HepG2 (cell line): ENCODE results near the gene TOMM6. TPM values are rescaled to one million over a fixed set of nuclear protein-coding genes. Genes with fewer than 3 reads are reported as not detected.

Source experiments
- AGO1 ChIP-seq: fragments of 200-400 bp; formaldehyde crosslinking; IDR thresholded peaks from 2 replicates; pipeline ENCODE4 v1.6.1; 2017; ENCODE audit warnings: mild to moderate bottlenecking, low read depth, low read length, moderate library complexity; ENCODE audit not compliant: poor library complexity, severe bottlenecking
- DBP ChIP-seq: sonication (generic); formaldehyde crosslinking; IDR thresholded peaks from 2 replicates; pipeline ENCODE4 v1.4.0; 2020; ENCODE audit warnings: missing genetic modification reagents; ENCODE audit errors: not compliant biosample characterization
- ETV6 ChIP-seq: sonication (generic); formaldehyde crosslinking; conservative IDR thresholded peaks from 2 replicates; pipeline ENCODE4 v1.4.0; 2020; ENCODE audit warnings: missing genetic modification reagents
- FOXA3 ChIP-seq: IDR thresholded peaks from 2 replicates; pipeline ENCODE4 v1.6.1; 2016; ENCODE audit warnings: missing genetic modification reagents, missing compliant biosample characterization
- JUND ChIP-seq: sonication (generic); formaldehyde crosslinking; IDR thresholded peaks from 2 replicates; pipeline ENCODE4 v1.8.0; 2022; ENCODE audit warnings: mild to moderate bottlenecking, missing genetic modification reagents
- NCOA1 ChIP-seq: sonication (generic); formaldehyde crosslinking; IDR thresholded peaks from 2 replicates; pipeline ENCODE4 v1.9.0; 2021; ENCODE audit warnings: missing genetic modification reagents
- RCOR2 ChIP-seq: IDR thresholded peaks from 2 replicates; pipeline ENCODE4 v1.6.1; 2016; ENCODE audit warnings: missing biosample characterization, missing genetic modification reagents
- SNAI1 ChIP-seq: sonication (generic); formaldehyde crosslinking; IDR thresholded peaks from 2 replicates; pipeline ENCODE4 v1.5.0; 2020; ENCODE audit warnings: mild to moderate bottlenecking, missing genetic modification reagents, borderline replicate concordance
- YEATS2 ChIP-seq: sonication (generic); formaldehyde crosslinking; IDR thresholded peaks from 2 replicates; pipeline ENCODE4 v1.4.0; 2020; ENCODE audit warnings: missing genetic modification reagents, borderline replicate concordance
- ZBTB34 ChIP-seq: sonication (generic); formaldehyde crosslinking; IDR thresholded peaks from 2 replicates; pipeline ENCODE4 v1.8.0; 2022; ENCODE audit warnings: mild to moderate bottlenecking, missing genetic modification reagents
- ZNF326 ChIP-seq: sonication (generic); formaldehyde crosslinking; IDR thresholded peaks from 2 replicates; pipeline ENCODE4 v1.4.0; 2020; ENCODE audit warnings: missing genetic modification reagents, borderline replicate concordance
- ZNF335 ChIP-seq: sonication (generic); formaldehyde crosslinking; IDR thresholded peaks from 2 replicates; pipeline ENCODE4 v1.4.0; 2020; ENCODE audit warnings: missing genetic modification reagents
- ZNF431 ChIP-seq: sonication (generic); formaldehyde crosslinking; IDR thresholded peaks from 2 replicates; pipeline ENCODE4 v1.9.0; 2022; ENCODE audit warnings: missing genetic modification reagents, low read depth, mild to moderate bottlenecking, borderline replicate concordance
- ZNF549 ChIP-seq: sonication (generic); formaldehyde crosslinking; IDR thresholded peaks from 2 replicates; pipeline ENCODE4 v1.5.0; 2020; ENCODE audit warnings: missing genetic modification reagents
- ZNF619 ChIP-seq: sonication (generic); formaldehyde crosslinking; IDR thresholded peaks from 2 replicates; pipeline ENCODE4 v1.4.0; 2020; ENCODE audit warnings: mild to moderate bottlenecking, missing genetic modification reagents
- ZSCAN21 ChIP-seq: sonication (generic); formaldehyde crosslinking; IDR thresholded peaks from 2 replicates; pipeline ENCODE4 v1.8.0; 2022; ENCODE audit warnings: mild to moderate bottlenecking, missing genetic modification reagents, moderate library complexity, borderline replicate concordance
- ZSCAN30 ChIP-seq: sonication (generic); formaldehyde crosslinking; IDR thresholded peaks from 2 replicates; pipeline ENCODE4 v1.5.0; 2020; ENCODE audit warnings: mild to moderate bottlenecking, missing genetic modification reagents
- polyA plus RNA-seq, 8 experiments: library from polyadenylated mRNA; depleted of rRNA in 3 of 8; stranded (reverse) in 7 of 8; unstranded in 1 of 8; fragments of >200 nt; fragmentation: Illumina TruSeq in 4 of 8; extraction: Trizol in 4 of 8; gene quantifications; 2 replicates each; pipeline versions ENCODE4 v1.2.1 to v1.2.3, GENCODE V29; 2011 to 2016; ENCODE audit warnings: low read depth in 4 of 8, missing spikeins in 1 of 8, mixed read lengths in 1 of 8; ENCODE audit not compliant: insufficient read depth in 1 of 8
- total RNA-seq, 5 experiments: library from RNA; depleted of rRNA; stranded (reverse); fragments of >200 nt; fragmentation: Illumina TruSeq; extraction: Trizol; gene quantifications; 2 replicates each; pipeline ENCODE4 v1.2.3, GENCODE V29; 2016; ENCODE audit warnings: low read depth in 1 of 5
- TF ChIP-seq, protein P1 (sequence below): sonication (generic); formaldehyde crosslinking; IDR thresholded peaks from 2 replicates; pipeline ENCODE4 v1.8.0; 2022; ENCODE audit warnings: mild to moderate bottlenecking, missing genetic modification reagents; ENCODE audit not compliant: insufficient replicate concordance
- TF ChIP-seq, protein P2 (sequence below): sonication (generic); formaldehyde crosslinking; IDR thresholded peaks from 2 replicates; pipeline ENCODE4 v1.5.0; 2020; ENCODE audit warnings: mild to moderate bottlenecking, missing genetic modification reagents
- TF ChIP-seq, protein P3 (sequence below): sonication (generic); formaldehyde crosslinking; IDR thresholded peaks from 2 replicates; pipeline ENCODE4 v1.4.0; 2020; ENCODE audit warnings: missing genetic modification reagents, borderline replicate concordance
- TF ChIP-seq, protein P4 (sequence below): IDR thresholded peaks from 2 replicates; pipeline ENCODE4 v1.6.1; 2016; ENCODE audit warnings: low read depth, control low read depth

The TOMM6 gene
- total and polyA plus RNA-seq, 2 of the 13 experiments (the other 11 are each of a cell fraction or from before 2014, with no cell fraction given), result 320 to 321 TPM

DNA sequence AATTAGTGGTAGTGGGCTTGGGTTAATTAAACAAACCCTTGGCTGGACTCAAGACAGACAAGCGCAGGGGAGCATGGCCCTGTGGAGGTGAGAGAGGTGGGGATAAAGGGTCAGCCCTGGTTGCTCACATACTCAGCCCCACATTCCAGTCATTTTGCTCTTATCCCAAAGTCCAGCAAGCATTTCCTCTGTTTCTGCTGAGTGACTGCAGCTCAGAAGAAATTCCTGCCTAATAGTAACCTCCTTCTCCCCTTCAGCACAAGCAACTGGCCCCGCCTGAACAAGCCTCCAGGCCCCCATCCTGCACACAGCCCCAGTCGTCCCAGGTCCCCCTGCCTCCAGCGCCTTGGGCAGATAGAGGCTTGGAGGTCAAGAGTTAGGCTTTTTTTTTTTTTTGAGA is 48.5 kb upstream of the TOMM6 start (continued):
- TF ChIP-seq, protein P1, sequence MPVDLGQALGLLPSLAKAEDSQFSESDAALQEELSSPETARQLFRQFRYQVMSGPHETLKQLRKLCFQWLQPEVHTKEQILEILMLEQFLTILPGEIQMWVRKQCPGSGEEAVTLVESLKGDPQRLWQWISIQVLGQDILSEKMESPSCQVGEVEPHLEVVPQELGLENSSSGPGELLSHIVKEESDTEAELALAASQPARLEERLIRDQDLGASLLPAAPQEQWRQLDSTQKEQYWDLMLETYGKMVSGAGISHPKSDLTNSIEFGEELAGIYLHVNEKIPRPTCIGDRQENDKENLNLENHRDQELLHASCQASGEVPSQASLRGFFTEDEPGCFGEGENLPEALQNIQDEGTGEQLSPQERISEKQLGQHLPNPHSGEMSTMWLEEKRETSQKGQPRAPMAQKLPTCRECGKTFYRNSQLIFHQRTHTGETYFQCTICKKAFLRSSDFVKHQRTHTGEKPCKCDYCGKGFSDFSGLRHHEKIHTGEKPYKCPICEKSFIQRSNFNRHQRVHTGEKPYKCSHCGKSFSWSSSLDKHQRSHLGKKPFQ, result no peak
- TF ChIP-seq JUND (CRISPR knock-in tag) (no peak), ZSCAN30 (no peak), ZBTB34 (CRISPR knock-in tag) (no peak), ZNF431 (no peak), ZNF619 (CRISPR knock-in tag) (no peak), ZNF335 (CRISPR knock-in tag) (no peak), ZNF326 (CRISPR knock-in tag) (no peak), ETV6 (CRISPR knock-in tag) (no peak), RCOR2 (no peak), YEATS2 (no peak), NCOA1 (peak; percentile 59; the same call in 1 of the 2 replicates), ZSCAN21 (CRISPR knock-in tag) (no peak), SNAI1 (CRISPR knock-in tag) (no peak), FOXA3 (CRISPR knock-in tag) (no peak), DBP (CRISPR knock-in tag) (no peak), AGO1 (no peak), ZNF549 (CRISPR knock-in tag) (no peak)
- TF ChIP-seq, protein P2, sequence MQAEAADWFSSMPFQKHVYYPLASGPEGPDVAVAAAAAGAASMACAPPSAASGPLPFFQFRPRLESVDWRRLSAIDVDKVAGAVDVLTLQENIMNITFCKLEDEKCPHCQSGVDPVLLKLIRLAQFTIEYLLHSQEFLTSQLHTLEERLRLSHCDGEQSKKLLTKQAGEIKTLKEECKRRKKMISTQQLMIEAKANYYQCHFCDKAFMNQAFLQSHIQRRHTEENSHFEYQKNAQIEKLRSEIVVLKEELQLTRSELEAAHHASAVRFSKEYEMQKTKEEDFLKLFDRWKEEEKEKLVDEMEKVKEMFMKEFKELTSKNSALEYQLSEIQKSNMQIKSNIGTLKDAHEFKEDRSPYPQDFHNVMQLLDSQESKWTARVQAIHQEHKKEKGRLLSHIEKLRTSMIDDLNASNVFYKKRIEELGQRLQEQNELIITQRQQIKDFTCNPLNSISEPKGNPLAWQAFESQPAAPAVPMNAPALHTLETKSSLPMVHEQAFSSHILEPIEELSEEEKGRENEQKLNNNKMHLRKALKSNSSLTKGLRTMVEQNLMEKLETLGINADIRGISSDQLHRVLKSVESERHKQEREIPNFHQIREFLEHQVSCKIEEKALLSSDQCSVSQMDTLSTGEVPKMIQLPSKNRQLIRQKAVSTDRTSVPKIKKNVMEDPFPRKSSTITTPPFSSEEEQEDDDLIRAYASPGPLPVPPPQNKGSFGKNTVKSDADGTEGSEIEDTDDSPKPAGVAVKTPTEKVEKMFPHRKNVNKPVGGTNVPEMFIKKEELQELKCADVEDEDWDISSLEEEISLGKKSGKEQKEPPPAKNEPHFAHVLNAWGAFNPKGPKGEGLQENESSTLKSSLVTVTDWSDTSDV (CRISPR knock-in tag), result no peak
- TF ChIP-seq, protein P3, sequence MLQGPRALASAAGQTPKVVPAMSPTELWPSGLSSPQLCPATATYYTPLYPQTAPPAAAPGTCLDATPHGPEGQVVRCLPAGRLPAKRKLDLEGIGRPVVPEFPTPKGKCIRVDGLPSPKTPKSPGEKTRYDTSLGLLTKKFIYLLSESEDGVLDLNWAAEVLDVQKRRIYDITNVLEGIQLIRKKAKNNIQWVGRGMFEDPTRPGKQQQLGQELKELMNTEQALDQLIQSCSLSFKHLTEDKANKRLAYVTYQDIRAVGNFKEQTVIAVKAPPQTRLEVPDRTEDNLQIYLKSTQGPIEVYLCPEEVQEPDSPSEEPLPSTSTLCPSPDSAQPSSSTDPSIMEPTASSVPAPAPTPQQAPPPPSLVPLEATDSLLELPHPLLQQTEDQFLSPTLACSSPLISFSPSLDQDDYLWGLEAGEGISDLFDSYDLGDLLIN (CRISPR knock-in tag), result no peak
- TF ChIP-seq, protein P4, sequence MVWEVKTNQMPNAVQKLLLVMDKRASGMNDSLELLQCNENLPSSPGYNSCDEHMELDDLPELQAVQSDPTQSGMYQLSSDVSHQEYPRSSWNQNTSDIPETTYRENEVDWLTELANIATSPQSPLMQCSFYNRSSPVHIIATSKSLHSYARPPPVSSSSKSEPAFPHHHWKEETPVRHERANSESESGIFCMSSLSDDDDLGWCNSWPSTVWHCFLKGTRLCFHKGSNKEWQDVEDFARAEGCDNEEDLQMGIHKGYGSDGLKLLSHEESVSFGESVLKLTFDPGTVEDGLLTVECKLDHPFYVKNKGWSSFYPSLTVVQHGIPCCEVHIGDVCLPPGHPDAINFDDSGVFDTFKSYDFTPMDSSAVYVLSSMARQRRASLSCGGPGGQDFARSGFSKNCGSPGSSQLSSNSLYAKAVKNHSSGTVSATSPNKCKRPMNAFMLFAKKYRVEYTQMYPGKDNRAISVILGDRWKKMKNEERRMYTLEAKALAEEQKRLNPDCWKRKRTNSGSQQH (CRISPR knock-in tag), result no peak
